Activated CD8-positive, alpha-beta T cell treated with anti-CD3 and anti-CD28 coated beads for 36 hours (primary cell): Measurements from ENCODE around the gene MAP7D1. TPM values are rescaled to one million over a fixed set of nuclear protein-coding genes. Genes with fewer than 3 reads are reported as not detected.
A peak's percentile ranks its signal among the peaks of the same experiment; 100 is the strongest.

Experiments used
- ATAC-seq: fragments of 200-7000 bp; cut with Tn5 transposase; one replicate; pipeline ENCODE4 v1.10.0; 2021; ENCODE audit warnings: mild to moderate bottlenecking, moderate library complexity
- CTCF ChIA-PET: fragments of 350-600 bp; sonication (Branson Sonifier 250); formaldehyde crosslinking; loops from one replicate; lab custom pipeline; 2021; ENCODE audit warnings: antibody characterized with exemption; lab: Charles Lee
- POLR2A ChIA-PET: fragments of 350-600 bp; sonication (Branson Sonifier 250); formaldehyde crosslinking; loops from one replicate; lab custom pipeline; 2021; ENCODE audit warnings: antibody characterized with exemption; lab: Charles Lee
- DNase-seq: peaks from one replicate; pipeline ENCODE4 v3.0.0-alpha.2; 2020
- H3K27ac Mint-ChIP-seq: one replicate; pipeline ENCODE4 v1.8.0; 2021; ENCODE audit warnings: mild to moderate bottlenecking, mixed read lengths
- H3K27me3 Mint-ChIP-seq: one replicate; pipeline ENCODE4 v1.8.0; 2021; ENCODE audit warnings: mixed read lengths
- H3K36me3 Mint-ChIP-seq: one replicate; pipeline ENCODE4 v1.8.0; 2021; ENCODE audit warnings: low read depth, mixed read lengths
- H3K4me1 Mint-ChIP-seq: one replicate; pipeline ENCODE4 v1.8.0; 2021; ENCODE audit warnings: low read depth, mixed read lengths
- H3K4me3 Mint-ChIP-seq: one replicate; pipeline ENCODE4 v1.8.0; 2021; ENCODE audit warnings: mild to moderate bottlenecking, moderate library complexity, mixed read lengths
- H3K9me3 Mint-ChIP-seq: one replicate; pipeline ENCODE4 v1.8.0; 2021; ENCODE audit warnings: mixed read lengths
- CTCF ChIP-seq: fragments of 200-600 bp; IDR thresholded peaks from one replicate; pipeline ENCODE4 v1.8.0; 2022; ENCODE audit warnings: antibody characterized with exemption, mild to moderate bottlenecking
- intact Hi-C: fragments of 100-400 bp; cut with micrococcal nuclease; formaldehyde crosslinking; loops from one replicate; pipeline ENCODE4 v1.10.0; 2022
- total RNA-seq, 2 experiments: library from RNA; stranded (reverse); gene quantifications; one replicate each; pipeline ENCODE4 v1.2.3, GENCODE V29; 2021

The MAP7D1 gene
- total RNA-seq, 2 experiments from 2014 or later, result 125 to 129 TPM

GRCh38 chr1:36132029-36132428, 23.9 kb upstream of the MAP7D1 start:
- ATAC-seq (no peak), DNase-seq (no peak)
- intact Hi-C loops, result no loop called here
- no peaks in the 10 kb centered on the region for H3K27me3 Mint-ChIP-seq
- no peak overlapping the region for H3K4me3 Mint-ChIP-seq
- H3K36me3 Mint-ChIP-seq, result peaks cover 2% of the 10 kb centered on the region
- no peak for TF ChIP-seq CTCF
- no peaks in the 10 kb centered on the region for H3K9me3 Mint-ChIP-seq
- no peaks in the 10 kb centered on the region for H3K4me1 Mint-ChIP-seq
- ChIA-PET POLR2A (interaction anchor here (0.9 kb wide), 1 partner anchor 30 kb away, joined by 4 read pairs; no protein-coding TSS in a partner anchor), CTCF (interaction anchor here (4.6 to 6.3 kb wide), 2 partner anchors 30 to 37 kb away, joined by 71 to 86 read pairs; no protein-coding TSS in a partner anchor)
- H3K27ac Mint-ChIP-seq, result no peak overlapping the region

- DNase-seq (no peak), ATAC-seq (no peak)
- CTCF ChIA-PET, result interaction anchor here (0.6 to 6.3 kb wide), 18 partner anchors 11 to 471 kb away, joined by 3 to 86 read pairs (median 5); partner anchors contain the start of gene TRAPPC3
- Mint-ChIP-seq H3K36me3 (peaks cover 5% of the 10 kb centered on the region), H3K4me1 (no peaks in the 10 kb centered on the region), H3K4me3 (no peak overlapping the region), H3K27ac (no peak overlapping the region), H3K9me3 (no peaks in the 10 kb centered on the region), H3K27me3 (no peaks in the 10 kb centered on the region)
- intact Hi-C loops, result no loop called here
- POLR2A ChIA-PET, result interaction anchor here (1.1 to 2.4 kb wide), 3 partner anchors 15 to 33 kb away, joined by 3 to 8 read pairs (median 4); partner anchors contain the start of gene TRAPPC3
- TF ChIP-seq CTCF, result no peak
Measured at GRCh38 chr1:36133484-36133883, 22.5 kb upstream of the MAP7D1 start.

- Mint-ChIP-seq H3K9me3 (no peaks in the 10 kb centered on the region), H3K27ac (no peak overlapping the region), H3K36me3 (peaks cover 7% of the 10 kb centered on the region), H3K4me3 (no peak overlapping the region), H3K4me1 (no peaks in the 10 kb centered on the region), H3K27me3 (no peaks in the 10 kb centered on the region)
- DNase-seq (no peak), ATAC-seq (no peak)
- POLR2A ChIA-PET, result interaction anchor here (1.1 to 2.4 kb wide), 3 partner anchors 15 to 34 kb away, joined by 3 to 8 read pairs (median 4); partner anchors contain the start of gene TRAPPC3
- no peak for TF ChIP-seq CTCF
- CTCF ChIA-PET, result interaction anchor here (1.0 to 6.3 kb wide), 22 partner anchors 11 to 286 kb away, joined by 3 to 86 read pairs (median 6); partner anchors contain the start of genes AGO3 and TRAPPC3
- intact Hi-C loops, result loop anchor here (2.0 kb wide), 1 partner anchor 33 kb away; no protein-coding TSS in a partner anchor
Measured at GRCh38 chr1:36134031-36134430, 21.9 kb upstream of the MAP7D1 start.

- H3K27me3 Mint-ChIP-seq, result no peaks in the 10 kb centered on the region
- H3K4me3 Mint-ChIP-seq, result no peak overlapping the region
- CTCF ChIA-PET, result interaction anchor here (0.6 to 6.3 kb wide), 40 partner anchors 10 to 285 kb away, joined by 3 to 86 read pairs (median 4); partner anchors contain the start of genes ADPRS, AGO3, EVA1B and TRAPPC3
- peak; percentile 89 for ATAC-seq
- no peaks in the 10 kb centered on the region for H3K4me1 Mint-ChIP-seq
- POLR2A ChIA-PET, result interaction anchor here (0.6 to 2.4 kb wide), 6 partner anchors 14 to 262 kb away, joined by 3 to 8 read pairs (median 4); partner anchors contain the start of gene TRAPPC3
- peak; percentile 90 for TF ChIP-seq CTCF
- intact Hi-C loops, result loop anchor here (2.0 kb wide), 1 partner anchor 34 kb away; no protein-coding TSS in a partner anchor
- peak overlapping the region; percentile 28 for H3K27ac Mint-ChIP-seq
- H3K9me3 Mint-ChIP-seq, result no peaks in the 10 kb centered on the region
- DNase-seq, result peak; percentile 75
- peaks cover 7% of the 10 kb centered on the region for H3K36me3 Mint-ChIP-seq
Measured at GRCh38 chr1:36134505-36135329, 21.2 kb upstream of the MAP7D1 start.
